ENCODE measurements around the gene ZNF518A. TPM values are rescaled to one million over a fixed set of nuclear protein-coding genes. Genes with fewer than 3 reads are reported as not detected.

ZNF518A gene
- total and polyA plus RNA-seq, 2 of the 13 experiments (the other 11 are each of a cell fraction or from before 2014, with no cell fraction given): 21.7 to 37.1 TPM

DNA sequence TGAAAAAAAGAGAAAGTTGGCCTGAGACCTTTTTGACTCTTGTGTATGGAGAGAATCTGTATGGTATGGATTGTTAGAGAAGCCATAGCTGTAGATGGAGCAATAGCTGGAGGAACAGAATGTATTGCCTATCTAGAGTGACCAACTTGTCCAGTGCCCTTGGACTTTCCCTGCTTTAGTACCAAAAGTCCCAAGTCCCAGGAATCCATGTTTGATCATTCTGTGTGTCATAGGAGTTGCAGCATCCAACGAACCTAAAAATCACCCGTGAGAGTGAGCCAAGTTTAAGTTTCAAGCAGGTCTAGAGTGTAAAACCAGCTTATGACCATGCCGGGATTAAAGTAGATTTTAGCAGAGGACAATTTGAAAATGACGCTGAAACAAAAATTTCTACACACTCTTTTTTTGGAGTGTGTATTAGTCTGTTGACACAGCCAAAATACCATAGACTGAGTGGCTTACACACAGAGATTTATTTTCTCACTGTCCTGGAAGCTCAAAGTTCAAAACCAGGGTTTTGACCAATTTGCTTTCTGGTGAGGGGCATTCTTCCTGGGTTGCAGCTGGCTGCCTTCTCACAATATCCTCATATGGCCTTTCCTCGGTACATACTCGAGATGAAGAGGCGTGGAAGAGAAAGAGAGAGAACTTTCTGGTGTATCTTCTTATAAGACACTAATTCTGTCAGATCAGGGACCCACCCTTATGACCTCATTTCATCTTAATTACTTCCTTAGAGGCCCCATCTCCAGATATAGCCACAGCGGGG is 36.9 kb upstream of the ZNF518A start (continued):
- TF ChIP-seq, protein P1, sequence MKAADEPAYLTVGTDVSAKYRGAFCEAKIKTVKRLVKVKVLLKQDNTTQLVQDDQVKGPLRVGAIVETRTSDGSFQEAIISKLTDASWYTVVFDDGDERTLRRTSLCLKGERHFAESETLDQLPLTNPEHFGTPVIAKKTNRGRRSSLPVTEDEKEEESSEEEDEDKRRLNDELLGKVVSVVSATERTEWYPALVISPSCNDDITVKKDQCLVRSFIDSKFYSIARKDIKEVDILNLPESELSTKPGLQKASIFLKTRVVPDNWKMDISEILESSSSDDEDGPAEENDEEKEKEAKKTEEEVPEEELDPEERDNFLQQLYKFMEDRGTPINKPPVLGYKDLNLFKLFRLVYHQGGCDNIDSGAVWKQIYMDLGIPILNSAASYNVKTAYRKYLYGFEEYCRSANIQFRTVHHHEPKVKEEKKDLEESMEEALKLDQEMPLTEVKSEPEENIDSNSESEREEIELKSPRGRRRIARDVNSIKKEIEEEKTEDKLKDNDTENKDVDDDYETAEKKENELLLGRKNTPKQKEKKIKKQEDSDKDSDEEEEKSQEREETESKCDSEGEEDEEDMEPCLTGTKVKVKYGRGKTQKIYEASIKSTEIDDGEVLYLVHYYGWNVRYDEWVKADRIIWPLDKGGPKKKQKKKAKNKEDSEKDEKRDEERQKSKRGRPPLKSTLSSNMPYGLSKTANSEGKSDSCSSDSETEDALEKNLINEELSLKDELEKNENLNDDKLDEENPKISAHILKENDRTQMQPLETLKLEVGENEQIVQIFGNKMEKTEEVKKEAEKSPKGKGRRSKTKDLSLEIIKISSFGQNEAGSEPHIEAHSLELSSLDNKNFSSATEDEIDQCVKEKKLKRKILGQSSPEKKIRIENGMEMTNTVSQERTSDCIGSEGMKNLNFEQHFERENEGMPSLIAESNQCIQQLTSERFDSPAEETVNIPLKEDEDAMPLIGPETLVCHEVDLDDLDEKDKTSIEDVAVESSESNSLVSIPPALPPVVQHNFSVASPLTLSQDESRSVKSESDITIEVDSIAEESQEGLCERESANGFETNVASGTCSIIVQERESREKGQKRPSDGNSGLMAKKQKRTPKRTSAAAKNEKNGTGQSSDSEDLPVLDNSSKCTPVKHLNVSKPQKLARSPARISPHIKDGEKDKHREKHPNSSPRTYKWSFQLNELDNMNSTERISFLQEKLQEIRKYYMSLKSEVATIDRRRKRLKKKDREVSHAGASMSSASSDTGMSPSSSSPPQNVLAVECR (CRISPR knock-in tag; IDR thresholded peaks at IDR 0.05; ENCODE audit: borderline replicate concordance): peak; percentile 27; the same call in 1 of the 2 replicates
- TF ChIP-seq ZBTB42 (CRISPR knock-in tag; IDR thresholded peaks at IDR 0.05): no peak
- peak; percentile 83; the same call in 1 of the 2 replicates for TF ChIP-seq CEBPB (IDR thresholded peaks at IDR 0.05; ENCODE audit: borderline replicate concordance, low read depth, low read length)
- TF ChIP-seq, protein P2, sequence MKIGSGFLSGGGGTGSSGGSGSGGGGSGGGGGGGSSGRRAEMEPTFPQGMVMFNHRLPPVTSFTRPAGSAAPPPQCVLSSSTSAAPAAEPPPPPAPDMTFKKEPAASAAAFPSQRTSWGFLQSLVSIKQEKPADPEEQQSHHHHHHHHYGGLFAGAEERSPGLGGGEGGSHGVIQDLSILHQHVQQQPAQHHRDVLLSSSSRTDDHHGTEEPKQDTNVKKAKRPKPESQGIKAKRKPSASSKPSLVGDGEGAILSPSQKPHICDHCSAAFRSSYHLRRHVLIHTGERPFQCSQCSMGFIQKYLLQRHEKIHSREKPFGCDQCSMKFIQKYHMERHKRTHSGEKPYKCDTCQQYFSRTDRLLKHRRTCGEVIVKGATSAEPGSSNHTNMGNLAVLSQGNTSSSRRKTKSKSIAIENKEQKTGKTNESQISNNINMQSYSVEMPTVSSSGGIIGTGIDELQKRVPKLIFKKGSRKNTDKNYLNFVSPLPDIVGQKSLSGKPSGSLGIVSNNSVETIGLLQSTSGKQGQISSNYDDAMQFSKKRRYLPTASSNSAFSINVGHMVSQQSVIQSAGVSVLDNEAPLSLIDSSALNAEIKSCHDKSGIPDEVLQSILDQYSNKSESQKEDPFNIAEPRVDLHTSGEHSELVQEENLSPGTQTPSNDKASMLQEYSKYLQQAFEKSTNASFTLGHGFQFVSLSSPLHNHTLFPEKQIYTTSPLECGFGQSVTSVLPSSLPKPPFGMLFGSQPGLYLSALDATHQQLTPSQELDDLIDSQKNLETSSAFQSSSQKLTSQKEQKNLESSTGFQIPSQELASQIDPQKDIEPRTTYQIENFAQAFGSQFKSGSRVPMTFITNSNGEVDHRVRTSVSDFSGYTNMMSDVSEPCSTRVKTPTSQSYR (CRISPR knock-in tag; IDR thresholded peaks at IDR 0.05; ENCODE audit: borderline replicate concordance): no peak
- TF ChIP-seq AHR (CRISPR knock-in tag; IDR thresholded peaks at IDR 0.05): no peak
- no peak for TF ChIP-seq ZNF567 (CRISPR knock-in tag; IDR thresholded peaks at IDR 0.05; ENCODE audit: borderline replicate concordance)
- TF ChIP-seq ZNF747 (CRISPR knock-in tag; IDR thresholded peaks at IDR 0.05; ENCODE audit: borderline replicate concordance): no peak; the same call in 1 of the 2 replicates
- TF ChIP-seq KDM3A (CRISPR knock-in tag; IDR thresholded peaks at IDR 0.05; ENCODE audit: low read depth): no peak
- TF ChIP-seq ZBTB3 (CRISPR knock-in tag; IDR thresholded peaks at IDR 0.05; ENCODE audit: borderline replicate concordance, low read depth): no peak
- no peak for TF ChIP-seq REXO4 (CRISPR knock-in tag; IDR thresholded peaks at IDR 0.05; ENCODE audit: borderline replicate concordance)
- 0 out of 2 replicates have a peak, but pooled peaks have one; percentile 68 for TF ChIP-seq ZNF510 (CRISPR knock-in tag; IDR thresholded peaks at IDR 0.05; ENCODE audit: low read depth)
- TF ChIP-seq NFE2L2 (IDR thresholded peaks at IDR 0.05; ENCODE audit: low read length): no peak
- TF ChIP-seq RNF2 (conservative IDR thresholded peaks at IDR 0.05; ENCODE audit: low read depth): no peak
- peak; percentile 35 for TF ChIP-seq RARA (CRISPR knock-in tag; IDR thresholded peaks at IDR 0.05)
- TF ChIP-seq ZNF670 (CRISPR knock-in tag; IDR thresholded peaks at IDR 0.05; ENCODE audit: borderline replicate concordance): no peak
- no peak for TF ChIP-seq PTBP1 (IDR thresholded peaks at IDR 0.05; ENCODE audit: low read depth, low read length, poor library complexity, severe bottlenecking)
- TF ChIP-seq, protein P3, sequence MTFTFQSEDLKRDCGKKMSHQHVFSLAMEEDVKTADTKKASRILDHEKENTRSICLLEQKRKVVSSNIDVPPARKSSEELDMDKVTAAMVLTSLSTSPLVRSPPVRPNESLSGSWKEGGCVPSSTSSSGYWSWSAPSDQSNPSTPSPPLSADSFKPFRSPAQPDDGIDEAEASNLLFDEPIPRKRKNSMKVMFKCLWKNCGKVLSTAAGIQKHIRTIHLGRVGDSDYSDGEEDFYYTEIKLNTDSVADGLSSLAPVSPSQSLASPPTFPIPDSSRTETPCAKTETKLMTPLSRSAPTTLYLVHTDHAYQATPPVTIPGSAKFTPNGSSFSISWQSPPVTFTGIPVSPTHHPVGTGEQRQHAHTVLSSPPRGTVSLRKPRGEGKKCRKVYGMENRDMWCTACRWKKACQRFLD (CRISPR knock-in tag; IDR thresholded peaks at IDR 0.05; ENCODE audit: borderline replicate concordance): no peak
- no peak for TF ChIP-seq RAD21 (CRISPR knock-in tag; IDR thresholded peaks at IDR 0.05)
- TF ChIP-seq, protein P4, sequence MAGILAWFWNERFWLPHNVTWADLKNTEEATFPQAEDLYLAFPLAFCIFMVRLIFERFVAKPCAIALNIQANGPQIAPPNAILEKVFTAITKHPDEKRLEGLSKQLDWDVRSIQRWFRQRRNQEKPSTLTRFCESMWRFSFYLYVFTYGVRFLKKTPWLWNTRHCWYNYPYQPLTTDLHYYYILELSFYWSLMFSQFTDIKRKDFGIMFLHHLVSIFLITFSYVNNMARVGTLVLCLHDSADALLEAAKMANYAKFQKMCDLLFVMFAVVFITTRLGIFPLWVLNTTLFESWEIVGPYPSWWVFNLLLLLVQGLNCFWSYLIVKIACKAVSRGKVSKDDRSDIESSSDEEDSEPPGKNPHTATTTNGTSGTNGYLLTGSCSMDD (CRISPR knock-in tag; IDR thresholded peaks at IDR 0.05): no peak
- TF ChIP-seq ZNF713 (CRISPR knock-in tag; IDR thresholded peaks at IDR 0.05): no peak
- TF ChIP-seq SUZ12 (IDR thresholded peaks at IDR 0.05; ENCODE audit: low read depth, low read length): no peak
